Thymus (tissue), 11 donors: Measurements from ENCODE around the gene PRUNE2. TPM values are rescaled to one million over a fixed set of nuclear protein-coding genes. Genes with fewer than 3 reads are reported as not detected.
"Not testable (repeated sequence)": the region's sequence is repeated elsewhere in the genome, so short reads cannot be mapped to it uniquely, and the experiment has no call there.

Experiments
- DNase-seq, 9 donors: peaks; one replicate each; pipeline ENCODE4 v3.0.0-alpha.2; 2013; ENCODE audit warnings: low spot score in 9 of 9, low read depth in 6 of 9, missing footprints in 1 of 9
- H3K27ac ChIP-seq, 2 donors: one replicate each; pipeline ENCODE4 v1.5.1; 2013; ENCODE audit warnings: control low read depth in 1 of 2, low read depth in 1 of 2, low read length in 1 of 2, mild to moderate bottlenecking in 1 of 2, moderate library complexity in 1 of 2
- H3K27me3 ChIP-seq, 2 donors: one replicate each; pipeline ENCODE4 v1.5.1; 2013; ENCODE audit warnings: low read length in 1 of 2; ENCODE audit not compliant: control insufficient read depth in 2 of 2, insufficient read depth in 1 of 2
- H3K36me3 ChIP-seq, 2 donors: one replicate each; pipeline ENCODE4 v1.5.1; 2013; ENCODE audit warnings: low read length in 1 of 2, mild to moderate bottlenecking in 1 of 2, moderate library complexity in 1 of 2; ENCODE audit not compliant: control insufficient read depth in 2 of 2, insufficient read depth in 2 of 2
- H3K4me1 ChIP-seq, 2 donors: one replicate each; pipeline ENCODE4 v1.5.1; 2013; ENCODE audit warnings: low read length in 2 of 2; ENCODE audit not compliant: control insufficient read depth in 2 of 2, insufficient read depth in 2 of 2
- H3K4me3 ChIP-seq, 2 donors: one replicate each; pipeline ENCODE4 v1.5.1; 2013; ENCODE audit warnings: low read length in 2 of 2, control low read depth in 1 of 2, mild to moderate bottlenecking in 1 of 2
- H3K9me3 ChIP-seq, 2 donors: one replicate each; pipeline ENCODE4 v1.5.1; 2013; ENCODE audit warnings: low read length in 1 of 2, mild to moderate bottlenecking in 1 of 2; ENCODE audit not compliant: control insufficient read depth in 2 of 2, insufficient read depth in 1 of 2
- WGBS: extraction: QIAGEN DNeasy Blood & Tissue Kit; methylation state at CpG from one replicate; pipeline ENCODE4 v1.1.7; 2013; 5-methylcytosine and 5-hydroxymethylcytosine counted together
- polyA plus RNA-seq: library from polyadenylated mRNA; stranded (reverse); fragments of 200-250 nt; gene quantifications from one replicate; pipeline ENCODE4 v1.2.3, GENCODE V29; 2013
- total RNA-seq: library from RNA; stranded (reverse); fragments of 120-200 nt; gene quantifications from one replicate; pipeline ENCODE4 v1.2.4, GENCODE V29; 2013
- donor health status: healthy.

Gene PRUNE2
- total and polyA plus RNA-seq, 2 donors, result 2.0 to 3.4 TPM

GRCh38 chr9:76665966-76666365, 239.9 kb downstream of the PRUNE2 start:
- not testable (repeated sequence) for DNase-seq, H3K36me3 ChIP-seq, H3K27ac ChIP-seq, H3K27me3 ChIP-seq, H3K4me3 ChIP-seq, H3K9me3 ChIP-seq
- H3K4me1 ChIP-seq, result peaks cover 0 to 15% of the 10 kb centered on the region in 2 donors
- 96% methylated on average over 11 of the region's 11 CpGs for WGBS

- peaks cover 0 to 15% of the 10 kb centered on the region in 2 donors for H3K4me1 ChIP-seq
- no peaks in the 10 kb centered on the region for H3K36me3 ChIP-seq
- DNase-seq, result no peak
- no peaks in the 10 kb centered on the region for H3K9me3 ChIP-seq
- no peak overlapping the region for H3K4me3 ChIP-seq
- no peaks in the 10 kb centered on the region for H3K27me3 ChIP-seq
- 98% methylated on average over 5 of the region's 5 CpGs for WGBS
- no peak overlapping the region for H3K27ac ChIP-seq
Measured at GRCh38 chr9:76665458-76665857, 240.5 kb downstream of the PRUNE2 start.

GRCh38 chr9:76664120-76664519, 241.8 kb downstream of the PRUNE2 start:
- H3K27me3 ChIP-seq, result no peaks in the 10 kb centered on the region
- no peak overlapping the region for H3K4me3 ChIP-seq
- 96% methylated on average over 1 of the region's 1 CpG for WGBS
- no peaks in the 10 kb centered on the region for H3K9me3 ChIP-seq
- H3K27ac ChIP-seq, result no peak overlapping the region
- DNase-seq, result no peak
- H3K36me3 ChIP-seq, result no peaks in the 10 kb centered on the region
- H3K4me1 ChIP-seq, result peaks cover 0 to 15% of the 10 kb centered on the region in 2 donors

DNA sequence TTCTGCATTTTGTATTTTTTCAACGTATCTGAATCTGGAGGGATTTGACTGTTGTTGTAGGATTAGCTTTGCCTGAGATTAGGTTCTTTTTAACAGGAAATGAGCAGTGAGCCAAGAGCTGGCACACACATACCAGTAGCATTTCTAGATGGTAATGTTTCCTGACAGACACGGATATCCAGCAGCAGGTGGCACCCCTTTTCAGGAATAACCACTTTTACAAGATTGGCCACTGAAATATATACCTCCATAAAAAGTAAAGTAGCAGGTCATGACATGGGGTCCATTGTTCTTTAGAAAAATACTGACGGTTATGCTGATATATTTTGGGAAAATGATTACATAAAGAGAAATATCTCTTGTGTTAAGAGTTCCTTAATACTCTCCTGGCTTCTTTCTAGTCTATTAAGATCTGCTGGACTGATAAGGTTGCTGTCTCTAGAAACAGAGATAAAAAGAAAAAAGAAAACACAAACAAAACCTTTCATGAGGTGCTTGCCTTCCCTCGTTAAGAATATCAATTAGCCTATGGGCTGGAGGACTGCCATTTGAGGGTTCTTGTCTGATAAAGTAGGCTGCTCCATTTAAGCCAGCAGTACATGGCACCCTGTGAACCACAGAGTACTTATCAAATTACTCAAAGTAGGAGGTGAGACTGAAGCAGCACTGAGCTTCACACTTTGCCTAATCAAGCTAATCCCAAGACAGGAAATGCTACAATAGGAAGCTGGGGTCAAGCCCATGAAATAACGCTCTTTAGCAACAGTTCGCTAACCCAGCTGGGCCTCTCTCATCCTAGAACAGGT, 243.2 kb downstream of the PRUNE2 start:
- H3K27me3 ChIP-seq, result no peaks in the 10 kb centered on the region
- H3K27ac ChIP-seq, result no peak overlapping the region
- no peak overlapping the region for H3K4me3 ChIP-seq
- WGBS, result 43% methylated on average over 6 of the region's 6 CpGs
- H3K4me1 ChIP-seq, result peaks cover 0 to 17% of the 10 kb centered on the region in 2 donors
- no peaks in the 10 kb centered on the region for H3K36me3 ChIP-seq
- no peak for DNase-seq
- no peaks in the 10 kb centered on the region for H3K9me3 ChIP-seq

GRCh38 chr9:76658510-76659231, 247.2 kb downstream of the PRUNE2 start:
- Histone ChIP-seq H3K27me3 (no peaks in the 10 kb centered on the region), H3K36me3 (no peaks in the 10 kb centered on the region), H3K4me1 (peaks cover 0 to 15% of the 10 kb centered on the region in 2 donors), H3K27ac (no peak overlapping the region), H3K4me3 (no peak overlapping the region), H3K9me3 (no peaks in the 10 kb centered on the region)
- DNase-seq, result peak in 6 of 9 donors; percentile 36 to 79 (median 54)
- WGBS, result 47% methylated on average over 6 of the region's 6 CpGs

- H3K4me3 ChIP-seq, result no peak overlapping the region
- peaks cover 0 to 11% of the 10 kb centered on the region in 2 donors for H3K4me1 ChIP-seq
- no peak for DNase-seq
- H3K27me3 ChIP-seq, result no peaks in the 10 kb centered on the region
- no peaks in the 10 kb centered on the region for H3K9me3 ChIP-seq
- H3K27ac ChIP-seq, result no peak overlapping the region
- no peaks in the 10 kb centered on the region for H3K36me3 ChIP-seq
Measured at GRCh38 chr9:76657265-76657664, 248.6 kb downstream of the PRUNE2 start.

- Histone ChIP-seq H3K4me1 (peaks cover 0 to 11% of the 10 kb centered on the region in 2 donors), H3K27me3 (no peaks in the 10 kb centered on the region), H3K27ac (no peak overlapping the region), H3K4me3 (no peak overlapping the region), H3K9me3 (no peaks in the 10 kb centered on the region), H3K36me3 (no peaks in the 10 kb centered on the region)
- no peak for DNase-seq
- 73% methylated on average over 4 of the region's 4 CpGs for WGBS
Measured at GRCh38 chr9:76655971-76656370, 249.9 kb downstream of the PRUNE2 start.

GRCh38 chr9:76655121-76655541, 250.8 kb downstream of the PRUNE2 start:
- H3K27ac ChIP-seq, result no peak overlapping the region
- peak in 1 of 9 donors; percentile 41 for DNase-seq
- no peaks in the 10 kb centered on the region for H3K9me3 ChIP-seq
- no peaks in the 10 kb centered on the region for H3K27me3 ChIP-seq
- no peak overlapping the region for H3K4me3 ChIP-seq
- H3K4me1 ChIP-seq, result peaks cover 4 to 15% of the 10 kb centered on the region in 2 donors
- H3K36me3 ChIP-seq, result no peaks in the 10 kb centered on the region
- WGBS, result 18% methylated on average over 6 of the region's 6 CpGs

DNA sequence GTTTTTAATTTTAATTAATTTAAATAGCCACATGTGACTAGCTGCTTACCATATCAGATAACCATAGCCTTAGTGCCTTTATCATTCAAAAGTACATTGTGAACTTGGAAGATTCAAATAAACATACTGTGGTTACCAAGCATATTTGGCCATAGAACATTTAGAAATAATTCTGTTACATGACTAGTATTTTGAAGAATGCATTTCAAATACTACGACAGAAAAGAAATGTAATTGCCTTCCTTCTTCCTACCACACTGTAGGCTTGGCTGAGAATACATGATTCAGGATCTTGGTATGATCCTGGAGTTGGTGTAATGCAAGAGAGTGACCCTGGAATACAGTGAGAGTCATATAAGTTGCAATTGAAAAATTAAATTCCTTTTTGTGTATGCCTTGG, 251.3 kb downstream of the PRUNE2 start:
- H3K9me3 ChIP-seq, result no peaks in the 10 kb centered on the region
- peaks cover 4 to 15% of the 10 kb centered on the region in 2 donors for H3K4me1 ChIP-seq
- H3K36me3 ChIP-seq, result no peaks in the 10 kb centered on the region
- WGBS, result 62% methylated on average over 1 of the region's 1 CpG
- no peak overlapping the region for H3K4me3 ChIP-seq
- no peak for DNase-seq
- no peaks in the 10 kb centered on the region for H3K27me3 ChIP-seq
- no peak overlapping the region for H3K27ac ChIP-seq
